NCI-H82 (cell line): ENCODE data around the gene RHBDD1.
A peak's percentile ranks its signal among the peaks of the same experiment; 100 is the strongest.

Experiments
- DNase-seq: peaks from one replicate; lab custom pipeline; 2025; lab: John Stamatoyannopoulos, UW

Gene RHBDD1

GRCh38 chr2:226885769-226886435, 50.0 kb downstream of the RHBDD1 start:
- no peak for DNase-seq

- no peak for DNase-seq
Observed at GRCh38 chr2:226887940-226888339, 52.1 kb downstream of the RHBDD1 start.

DNA sequence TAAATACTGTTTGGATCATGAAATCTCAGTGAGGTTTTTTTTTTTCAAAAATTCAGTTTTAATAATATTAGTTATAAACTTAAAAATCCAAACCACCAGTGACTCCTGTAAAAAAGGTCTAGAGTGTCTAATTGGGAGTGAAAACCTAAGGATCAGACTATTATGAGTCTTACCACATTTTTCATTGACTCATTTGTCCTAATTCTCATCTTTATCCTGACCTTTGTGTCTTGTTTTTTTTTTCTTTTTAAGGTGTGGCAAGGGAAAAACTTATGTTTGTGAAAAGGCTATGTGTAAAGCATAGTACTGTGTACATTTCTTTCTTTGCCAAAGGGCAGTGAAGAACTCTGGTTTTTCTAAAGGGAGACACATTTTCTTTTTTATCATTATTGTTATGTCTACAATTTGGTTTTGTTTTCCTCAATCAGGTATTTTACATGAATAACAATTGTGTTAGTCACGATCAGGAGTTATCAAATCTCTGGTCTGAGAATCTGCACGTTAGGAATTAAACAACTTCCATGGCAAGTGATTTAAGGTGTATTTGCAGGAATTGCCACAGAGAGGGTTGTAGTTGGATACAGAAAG, 52.6 kb downstream of the RHBDD1 start:
- no peak for DNase-seq

DNA sequence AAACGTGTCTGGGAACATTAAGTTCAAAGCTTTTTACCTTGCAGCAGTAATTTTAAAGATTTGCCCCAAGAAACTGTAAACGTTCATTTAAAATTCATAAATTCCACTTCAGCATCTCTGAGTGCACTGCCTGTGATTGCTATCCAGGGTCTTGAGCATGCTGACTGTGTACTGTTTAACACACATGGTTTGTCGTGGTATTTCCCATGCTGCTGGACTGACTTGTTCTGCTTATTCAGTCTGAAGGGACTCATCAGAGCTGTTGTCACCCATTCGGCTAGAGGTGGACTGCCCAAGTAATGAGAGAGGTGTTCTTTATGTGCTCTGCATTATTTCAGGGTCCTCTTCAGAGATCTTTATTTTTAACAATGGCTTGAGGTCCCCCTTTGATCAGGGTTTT, 53.1 kb downstream of the RHBDD1 start:
- DNase-seq: no peak

GRCh38 chr2:226890286-226890685, 54.4 kb downstream of the RHBDD1 start:
- DNase-seq: no peak

DNA sequence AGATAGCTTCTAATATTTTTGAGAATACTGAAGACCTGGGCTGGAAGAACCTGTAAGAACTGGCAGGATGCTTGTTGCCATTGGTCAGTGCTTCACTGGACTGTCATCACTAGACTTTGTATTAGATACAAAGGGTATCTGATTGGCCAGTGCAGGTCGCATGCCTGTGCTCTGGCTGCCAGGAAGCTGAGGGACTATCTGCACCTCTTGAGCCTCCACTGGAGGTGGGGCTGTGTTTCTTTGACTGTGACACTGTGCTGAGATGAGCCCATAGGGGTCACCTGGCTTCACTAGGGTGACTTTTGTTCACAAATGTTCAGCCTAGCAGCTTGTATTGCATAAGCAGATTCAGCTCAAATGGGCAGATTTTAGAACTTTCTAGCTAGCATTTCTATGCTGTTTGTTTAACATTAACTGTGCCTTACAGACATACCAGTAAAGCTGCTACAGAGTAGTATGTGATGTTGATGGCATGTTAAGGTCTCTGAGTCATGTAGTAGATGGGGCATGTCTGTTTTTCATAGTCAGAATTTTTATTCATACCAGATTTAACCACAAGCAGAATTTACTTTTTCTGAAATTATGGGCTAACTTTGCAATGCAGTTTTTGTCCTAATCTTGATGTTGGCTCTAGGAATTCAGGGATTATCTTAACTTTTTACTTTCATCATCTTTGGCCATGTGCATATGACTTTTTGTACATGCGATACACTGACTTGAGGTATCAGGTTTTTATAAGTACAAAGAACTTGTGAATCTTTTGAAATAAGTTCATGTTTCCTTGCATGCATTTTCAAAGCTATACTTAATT, 56.1 kb downstream of the RHBDD1 start:
- DNase-seq: no peak

DNA sequence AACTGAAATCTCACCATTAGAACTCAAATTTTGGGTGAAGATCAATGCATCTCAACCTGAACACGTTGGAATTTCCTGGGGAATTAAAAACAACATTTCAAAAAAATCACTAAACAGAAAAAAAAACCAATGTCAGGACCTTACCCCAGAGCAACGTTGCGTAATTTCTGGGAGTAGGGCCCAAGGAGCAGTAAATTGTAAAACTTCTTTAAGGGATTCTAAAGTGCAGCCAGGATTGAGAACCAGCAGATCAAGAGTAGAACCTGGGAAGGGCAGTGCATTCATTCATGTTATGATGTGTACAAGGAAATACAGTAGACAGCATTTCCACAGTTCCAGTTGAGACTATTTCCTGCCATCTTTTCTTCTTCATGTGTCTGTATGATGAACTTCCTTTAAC, 56.9 kb downstream of the RHBDD1 start:
- no peak for DNase-seq

DNA sequence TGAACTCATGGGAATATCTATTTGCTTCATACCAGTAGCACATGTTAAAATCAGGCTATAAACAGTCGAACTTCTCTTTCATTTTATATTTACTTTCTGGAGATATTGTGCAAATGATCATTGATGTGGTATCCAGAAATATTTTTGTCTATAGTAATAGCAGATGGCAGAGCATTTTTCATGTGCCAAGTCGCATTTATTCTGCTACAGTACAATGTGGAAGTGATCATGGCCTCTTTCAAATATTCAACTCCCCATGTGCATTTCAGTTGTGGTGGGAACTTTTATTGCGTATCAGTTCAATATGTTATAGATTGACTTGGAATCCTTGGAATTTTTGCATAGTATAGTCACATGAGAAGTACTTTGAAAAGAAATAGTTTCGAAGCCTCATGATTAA, 57.4 kb downstream of the RHBDD1 start:
- DNase-seq: no peak

DNA sequence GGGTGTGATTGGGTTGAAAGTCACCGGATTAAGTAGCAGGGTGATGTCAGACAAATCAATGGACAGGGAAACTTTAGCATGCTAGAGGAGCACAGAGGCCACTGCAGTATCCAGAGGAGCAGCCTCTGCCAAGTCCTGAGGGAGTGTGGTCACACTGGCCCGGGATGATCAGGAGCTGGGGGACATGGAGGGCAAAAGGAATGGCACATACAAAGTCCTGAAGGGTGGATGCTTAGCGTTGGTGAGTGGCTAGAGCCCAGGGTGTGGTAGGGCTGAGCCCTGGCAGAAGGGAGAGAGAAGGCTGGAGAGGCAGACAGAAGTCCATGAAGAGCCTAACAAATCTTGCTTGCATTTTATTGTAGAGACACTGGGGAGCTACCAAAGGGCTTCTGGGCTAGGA, 58.9 kb downstream of the RHBDD1 start:
- DNase-seq: no peak

DNA sequence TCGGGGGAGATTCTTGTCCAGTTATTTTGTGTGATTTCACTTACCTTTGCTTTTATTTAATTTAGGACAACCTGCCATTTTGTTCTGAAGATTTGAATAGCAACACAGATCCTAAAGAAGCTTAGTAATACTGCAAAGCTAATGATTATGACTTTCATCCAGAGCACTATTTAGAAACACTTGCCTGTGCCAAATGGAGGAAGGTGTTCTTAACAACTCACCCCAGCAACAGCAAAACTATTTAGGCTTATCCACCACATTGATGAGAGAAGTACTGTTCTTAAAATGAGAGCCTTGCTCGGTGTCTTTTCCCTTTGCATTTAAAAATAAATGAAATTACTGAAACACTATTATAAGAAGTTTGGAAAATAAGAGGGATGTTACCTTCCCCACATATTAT, 59.7 kb downstream of the RHBDD1 start:
- no peak for DNase-seq

DNA sequence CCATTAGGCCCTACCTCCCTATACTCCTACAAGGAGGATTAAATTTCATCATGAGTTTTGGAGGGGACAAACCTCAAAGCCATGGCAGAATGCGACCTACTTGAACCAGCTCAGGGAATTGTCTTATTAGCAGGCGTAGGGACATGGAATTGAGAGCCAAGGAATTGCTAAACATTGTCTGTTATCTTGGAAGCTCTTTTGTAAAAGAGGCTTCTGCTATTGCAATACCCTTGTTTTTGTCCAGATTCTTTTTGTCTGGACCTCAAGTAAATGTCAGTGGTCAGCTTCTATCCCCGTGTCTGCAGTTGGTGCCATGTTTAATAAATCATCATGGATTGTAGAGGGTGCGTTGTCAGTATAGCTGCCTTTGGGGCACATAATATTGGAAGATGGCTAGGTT, 62.3 kb downstream of the RHBDD1 start:
- no peak for DNase-seq

- peak; percentile 29 for DNase-seq
Observed at GRCh38 chr2:226898897-226899296, 63.0 kb downstream of the RHBDD1 start.

- no peak for DNase-seq
Observed at GRCh38 chr2:226902041-226902966, 66.5 kb downstream of the RHBDD1 start.

GRCh38 chr2:226903179-226903578, 67.3 kb downstream of the RHBDD1 start:
- no peak for DNase-seq

GRCh38 chr2:226904592-226904991, 68.7 kb downstream of the RHBDD1 start:
- DNase-seq: no peak

- no peak for DNase-seq
Observed at GRCh38 chr2:226905718-226906117, 69.9 kb downstream of the RHBDD1 start.

- DNase-seq: no peak
Observed at GRCh38 chr2:226906163-226906693, 70.4 kb downstream of the RHBDD1 start.

- DNase-seq: no peak
Observed at GRCh38 chr2:226909126-226909525, 73.3 kb downstream of the RHBDD1 start.

DNA sequence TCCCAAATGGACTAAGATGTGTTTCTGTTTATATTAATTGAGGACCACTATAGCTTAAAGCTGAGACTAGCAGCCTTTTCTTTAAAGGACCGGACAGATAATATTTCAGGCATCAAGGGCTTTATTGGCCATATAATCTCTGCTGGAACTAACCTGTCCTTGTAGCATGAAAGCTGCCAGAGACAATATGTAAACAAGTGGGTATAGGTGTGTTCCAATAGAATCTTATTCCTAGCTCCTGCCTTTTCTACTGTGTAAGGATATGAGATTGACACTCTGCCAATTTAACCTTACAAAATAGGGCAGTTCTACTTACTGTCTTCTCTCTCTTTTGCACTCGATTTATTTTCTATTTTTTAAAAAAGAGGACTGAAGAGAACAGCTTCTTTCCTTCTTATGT, 74.0 kb downstream of the RHBDD1 start:
- no peak for DNase-seq

DNA sequence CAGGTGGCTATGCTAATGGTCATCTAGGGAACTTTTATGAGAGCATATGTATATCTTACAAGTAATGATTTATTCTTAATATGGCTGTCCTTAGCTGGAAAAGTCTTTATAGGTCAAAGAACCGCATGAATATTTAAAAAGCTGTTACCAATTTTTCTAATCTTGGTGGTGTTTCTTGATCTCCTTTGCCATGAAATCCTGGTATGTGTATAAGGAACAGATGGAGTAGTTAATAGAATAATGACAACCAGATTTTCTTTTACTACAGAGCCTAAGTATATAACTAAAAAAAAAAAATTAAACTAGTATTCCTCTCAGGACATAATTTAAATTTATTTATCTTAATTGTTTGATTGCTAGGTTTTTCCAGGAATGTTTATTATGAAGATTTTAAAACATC, 74.5 kb downstream of the RHBDD1 start:
- DNase-seq: no peak

DNA sequence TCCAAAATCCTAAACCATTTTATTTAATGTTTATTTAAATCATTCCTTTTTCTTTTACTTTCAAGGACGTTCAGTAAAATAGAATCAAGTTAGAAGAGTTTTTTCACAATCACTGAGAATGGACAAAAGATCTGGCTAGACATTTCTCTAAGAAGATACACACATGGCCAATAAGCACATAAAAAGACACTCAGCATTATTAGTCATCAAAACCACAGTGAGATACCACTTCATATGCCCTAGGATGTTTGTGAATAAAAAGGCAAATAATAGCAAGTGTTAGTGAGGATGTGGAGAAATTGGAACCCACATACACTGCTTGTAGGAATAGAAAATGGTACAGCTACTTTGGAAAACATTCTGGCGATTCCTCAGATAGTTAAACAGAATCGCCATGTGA, 76.1 kb downstream of the RHBDD1 start:
- no peak for DNase-seq

GRCh38 chr2:226913641-226914040, 77.8 kb downstream of the RHBDD1 start:
- no peak for DNase-seq
